GM18498 (cell line): Measurements from ENCODE around the gene EXOSC7.
A peak's percentile ranks its signal among the peaks of the same experiment; 100 is the strongest.
"Not testable (repeated sequence)": the region's sequence is repeated elsewhere in the genome, so short reads cannot be mapped to it uniquely, and the experiment has no call there.

ENCODE experiments used
- ATAC-seq: cut with Tn5 transposase; IDR thresholded peaks from one replicate; pipeline ENCODE4 v1.9.1; 2021; ENCODE audit warnings: mild to moderate bottlenecking, moderate library complexity; ENCODE audit not compliant: unreplicated experiment

Gene EXOSC7

DNA sequence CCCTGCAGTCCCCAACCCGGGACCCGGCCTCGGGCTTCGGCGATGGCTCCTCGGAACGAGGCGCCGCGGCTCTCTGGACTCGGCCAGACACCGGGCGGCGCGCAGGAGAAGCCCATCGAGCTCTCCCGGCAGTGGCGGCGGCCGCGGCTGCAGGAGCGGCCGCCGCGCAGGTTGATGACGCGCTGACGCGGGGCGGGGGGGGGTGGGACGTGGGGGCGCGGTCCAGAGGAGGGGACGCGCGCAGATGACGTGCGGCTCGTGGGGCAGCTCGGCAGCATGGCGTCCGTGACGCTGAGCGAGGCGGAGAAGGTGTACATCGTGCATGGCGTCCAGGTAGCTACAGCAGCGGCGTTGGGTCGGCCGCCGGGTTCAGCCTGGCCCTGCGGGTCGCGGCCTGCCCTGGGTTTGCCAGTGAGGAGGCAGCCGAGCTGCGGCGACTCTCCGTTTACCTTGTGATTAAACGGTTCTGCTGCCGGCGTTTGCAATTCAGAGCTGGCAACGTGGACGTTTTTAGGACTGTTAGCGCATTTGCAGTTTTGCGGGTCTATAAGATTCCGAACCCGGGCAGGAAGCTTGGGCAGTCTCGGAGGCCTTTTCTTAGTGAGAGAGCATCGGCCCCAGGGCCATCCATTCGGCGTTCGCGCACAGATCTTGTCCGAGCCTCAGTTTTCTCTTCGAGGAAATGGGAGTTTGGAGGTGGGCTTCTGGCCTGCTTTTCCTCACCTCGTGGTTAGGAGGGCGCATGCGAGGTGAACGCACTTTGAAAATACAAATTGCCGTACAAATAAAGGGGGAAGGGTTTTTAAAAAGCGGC, at the start of gene EXOSC7, which contains the start of gene ZDHHC3:
EXOSC7 (plus strand) TSS at position 243 of the 814 bp plus-strand sequence; CDS start at position 277, 34 bp downstream.
ZDHHC3 (minus strand) TSS at position 173 of the 814 bp plus-strand sequence. CDS start 16,738 bp downstream, outside the sequence.
- peak; percentile 80 for ATAC-seq

- no peak for ATAC-seq
These were observed 49.1 kb upstream of the EXOSC7 start for GRCh38 chr3:44926921-44927320.

- ATAC-seq: no peak
These were observed 48.7 kb upstream of the EXOSC7 start for GRCh38 chr3:44927371-44927770.

DNA sequence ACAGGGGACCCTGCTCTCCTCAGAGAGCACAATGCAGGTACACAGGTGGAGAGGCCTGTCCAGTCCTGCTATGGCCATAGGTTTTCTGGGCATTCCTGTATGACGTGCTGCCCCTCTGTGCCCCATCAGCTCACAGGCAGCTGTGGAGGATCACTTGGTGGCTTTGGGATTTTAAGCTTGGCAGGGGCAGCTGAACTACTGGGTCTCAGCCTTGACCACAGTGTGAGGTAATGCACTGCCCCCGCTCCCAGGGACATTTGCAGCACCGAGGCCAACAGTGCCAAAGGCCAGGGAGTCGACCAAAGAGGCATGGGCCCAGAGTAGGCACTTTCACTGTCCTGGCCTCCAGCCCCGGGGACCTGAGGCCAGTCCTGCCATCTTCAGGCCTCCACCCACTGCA, 46.3 kb upstream of the EXOSC7 start:
- no peak for ATAC-seq

DNA sequence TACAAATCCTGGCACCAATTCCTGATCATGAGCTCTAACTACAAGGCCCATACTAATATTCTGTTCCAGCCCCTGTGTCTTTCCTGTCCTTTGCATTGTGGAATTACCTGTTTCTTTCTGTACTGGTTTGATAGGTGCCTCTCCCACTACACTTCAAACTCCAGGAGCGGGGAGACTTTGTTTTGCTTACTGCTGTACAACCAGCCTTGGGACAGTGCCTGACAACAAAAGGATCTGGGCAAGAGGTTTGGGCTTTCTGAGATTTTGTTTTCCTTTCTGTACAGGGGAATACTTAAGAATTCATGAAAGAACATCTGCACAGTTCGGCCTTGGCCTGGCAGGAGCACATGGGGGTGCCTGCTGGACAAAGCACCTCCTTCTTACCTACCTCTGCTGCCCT, 45.1 kb upstream of the EXOSC7 start:
- no peak for ATAC-seq

DNA sequence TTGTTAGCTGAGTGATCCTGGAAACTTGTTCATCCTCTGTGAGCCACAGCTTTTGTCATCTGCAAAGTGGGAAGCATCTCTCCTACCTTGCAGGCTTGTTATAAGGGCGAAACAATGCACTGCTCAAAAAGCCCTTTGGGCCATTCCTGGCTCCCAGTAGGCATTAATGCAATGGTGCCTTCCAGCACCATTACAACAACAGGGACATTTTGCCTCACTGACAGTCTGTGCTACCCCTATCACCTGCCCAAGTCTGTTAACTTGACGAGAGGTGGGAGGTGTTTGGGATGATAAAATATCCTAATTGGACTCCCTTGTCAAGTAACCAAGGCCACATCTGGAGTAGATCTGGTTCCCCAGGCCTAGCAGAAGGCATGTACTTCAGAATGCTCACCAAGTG, 44.3 kb upstream of the EXOSC7 start:
- ATAC-seq: no peak

GRCh38 chr3:44932271-44932670, 43.8 kb upstream of the EXOSC7 start:
- no peak for ATAC-seq

DNA sequence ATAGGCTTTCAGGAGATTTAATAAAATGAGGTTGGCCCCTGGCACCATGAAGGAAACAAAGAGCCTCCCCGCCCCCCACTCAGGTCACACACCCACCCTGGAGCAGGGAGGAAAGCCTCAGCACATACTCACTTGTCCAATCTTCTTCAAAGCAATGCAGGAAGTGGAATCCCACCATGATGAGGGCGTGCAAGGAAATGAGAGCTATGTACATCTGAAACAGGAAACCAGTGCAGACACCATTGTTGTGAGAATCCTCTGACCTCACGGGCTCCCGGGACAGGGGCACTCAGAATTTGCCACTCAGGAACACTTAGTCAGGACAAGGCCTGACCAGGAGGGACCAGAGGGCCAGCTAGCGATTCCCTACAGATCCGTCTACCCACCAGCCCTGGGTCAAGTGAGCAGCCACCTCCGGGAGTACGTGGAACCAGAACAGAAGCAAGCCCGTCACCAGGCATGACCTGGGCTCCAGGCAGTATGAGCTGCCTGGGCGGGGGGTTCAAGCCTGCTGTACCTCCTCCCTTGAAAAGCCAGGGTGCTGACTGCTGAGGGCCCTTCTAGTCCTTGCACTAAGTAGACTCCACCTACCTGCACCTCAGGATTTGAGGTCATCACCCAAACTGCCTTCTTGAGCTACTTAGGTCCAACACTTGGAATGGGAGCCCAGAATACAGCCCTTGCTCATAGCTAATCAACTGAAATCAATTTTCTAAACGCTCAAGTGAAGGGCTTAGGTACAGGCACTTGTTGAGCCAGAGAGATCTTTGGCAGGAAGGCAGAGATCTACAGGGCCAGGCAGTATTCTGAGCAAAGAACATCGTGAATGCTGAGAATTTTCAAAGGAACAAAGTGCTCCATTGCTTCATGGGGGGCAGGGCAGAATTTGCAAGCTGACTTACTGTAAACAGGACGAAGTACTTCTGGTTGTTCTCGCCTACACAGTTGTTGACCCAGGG, 42.8 kb upstream of the EXOSC7 start:
- ATAC-seq: no peak

DNA sequence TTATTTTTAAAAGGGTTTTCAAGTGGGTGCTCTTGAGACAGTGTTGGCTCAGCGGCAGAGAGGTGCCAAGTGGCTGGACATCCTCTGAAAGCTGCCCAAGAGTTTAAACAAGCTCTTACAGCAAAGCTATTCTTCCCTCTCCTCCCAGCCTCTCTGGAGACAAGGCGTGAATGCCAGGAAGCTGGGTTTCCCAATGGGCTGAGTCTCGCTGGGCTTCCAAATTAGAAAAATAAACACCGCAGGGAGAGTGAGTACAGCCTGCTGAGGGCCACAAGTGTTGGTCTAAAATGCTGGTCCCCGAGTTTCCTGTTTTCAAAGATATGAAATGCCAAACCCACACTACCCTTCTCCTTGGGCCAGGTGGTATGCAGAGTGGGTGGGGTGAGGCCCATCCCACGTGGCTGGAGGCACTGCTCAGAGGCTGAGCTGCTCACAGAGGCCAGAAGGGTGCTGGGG, 36.4 kb upstream of the EXOSC7 start:
- ATAC-seq: no peak

DNA sequence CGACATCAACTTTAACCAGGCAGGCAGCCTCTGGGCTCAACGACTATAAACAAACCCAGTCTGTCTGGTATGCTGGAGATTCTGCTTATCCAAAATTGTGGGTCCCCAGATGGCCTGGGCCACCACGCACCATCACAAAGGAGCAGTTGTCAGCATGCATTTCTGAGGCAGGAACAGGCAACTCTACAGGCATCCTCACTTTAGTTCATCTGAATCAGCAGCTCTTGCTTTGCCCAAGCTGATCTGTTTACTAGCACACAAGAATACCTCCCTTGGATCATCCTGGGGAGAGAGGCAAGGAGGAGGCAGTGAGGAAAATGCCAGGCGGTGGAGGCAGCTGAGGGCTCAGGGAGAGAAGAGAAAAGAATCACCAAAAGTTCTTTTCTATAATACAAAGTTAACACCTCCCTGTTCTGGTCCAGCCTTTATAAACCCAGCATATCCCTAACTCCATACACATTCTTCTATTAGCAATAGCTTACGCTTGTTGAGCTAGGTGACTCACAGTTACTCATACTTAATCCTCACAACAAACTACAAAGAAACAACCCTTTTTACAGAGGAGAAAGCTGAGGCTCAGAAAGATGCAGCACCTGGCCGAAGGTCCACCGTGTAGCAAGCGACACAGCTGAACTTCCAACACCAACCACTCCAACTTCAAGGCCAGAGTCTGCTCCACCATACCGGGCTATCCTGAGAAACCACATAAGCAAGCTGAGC, 33.7 kb upstream of the EXOSC7 start:
- no peak for ATAC-seq

GRCh38 chr3:44948239-44948638, 27.8 kb upstream of the EXOSC7 start:
- ATAC-seq: no peak

DNA sequence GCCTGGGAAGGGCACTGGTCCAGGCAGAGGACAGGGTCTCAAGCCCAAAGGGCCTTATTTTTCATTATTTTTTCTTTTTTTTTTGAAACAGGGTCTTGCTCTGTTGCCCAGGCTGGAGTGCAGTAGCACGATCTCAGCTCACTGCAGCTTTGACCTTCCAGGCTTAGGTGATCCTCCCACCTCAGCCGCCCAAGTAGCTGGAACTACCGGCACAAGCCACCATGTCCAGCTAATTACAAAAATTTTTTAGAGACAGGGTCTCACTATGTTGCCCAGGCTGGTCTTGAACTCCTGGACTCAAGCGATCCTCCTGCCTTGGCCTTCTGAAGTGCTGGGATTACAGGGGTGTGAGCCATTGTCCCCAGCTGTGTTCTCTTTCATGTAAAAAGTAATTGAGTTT, 26.3 kb upstream of the EXOSC7 start:
- ATAC-seq: not testable (repeated sequence)

DNA sequence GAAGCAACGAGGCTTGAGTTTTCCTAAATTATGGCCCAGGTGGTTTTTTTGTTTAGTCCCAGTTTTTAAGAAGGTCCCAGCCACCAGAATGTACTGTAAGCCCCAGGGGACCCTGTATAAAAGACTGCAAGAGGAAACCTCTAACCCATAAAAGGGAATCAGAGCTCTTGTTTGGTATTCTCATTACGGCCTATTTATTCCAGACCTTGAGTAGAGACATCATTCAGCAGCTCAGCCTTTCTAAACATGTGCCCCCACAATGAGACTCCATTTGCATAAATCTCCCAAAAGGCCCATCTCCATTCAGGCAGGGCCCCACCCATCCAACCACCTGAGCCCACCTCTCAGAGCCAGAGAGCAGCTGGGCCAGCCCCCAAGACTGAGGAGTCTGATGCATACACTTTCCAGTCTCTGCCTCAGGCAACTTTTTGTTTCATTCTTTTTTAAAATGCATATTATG, 25.7 kb upstream of the EXOSC7 start:
- ATAC-seq: no peak

DNA sequence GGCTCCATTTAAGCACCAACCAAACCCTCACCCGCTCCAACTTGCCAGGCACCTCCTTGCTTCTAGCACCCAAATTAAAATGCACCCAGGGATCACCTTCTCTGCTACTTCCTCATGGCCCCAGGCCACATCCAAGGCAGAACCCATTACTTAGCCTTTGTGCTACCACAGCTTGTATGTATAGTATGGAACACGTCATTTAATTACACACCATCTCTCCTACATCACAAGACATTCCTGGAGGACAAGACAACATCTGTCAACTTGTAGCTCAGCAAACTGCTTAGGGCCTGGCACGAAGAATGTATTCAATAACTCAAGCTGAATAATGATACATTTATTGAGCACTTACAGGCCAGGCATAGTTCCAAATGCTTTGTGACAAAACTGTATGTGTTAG, 23.4 kb upstream of the EXOSC7 start:
- ATAC-seq: no peak

DNA sequence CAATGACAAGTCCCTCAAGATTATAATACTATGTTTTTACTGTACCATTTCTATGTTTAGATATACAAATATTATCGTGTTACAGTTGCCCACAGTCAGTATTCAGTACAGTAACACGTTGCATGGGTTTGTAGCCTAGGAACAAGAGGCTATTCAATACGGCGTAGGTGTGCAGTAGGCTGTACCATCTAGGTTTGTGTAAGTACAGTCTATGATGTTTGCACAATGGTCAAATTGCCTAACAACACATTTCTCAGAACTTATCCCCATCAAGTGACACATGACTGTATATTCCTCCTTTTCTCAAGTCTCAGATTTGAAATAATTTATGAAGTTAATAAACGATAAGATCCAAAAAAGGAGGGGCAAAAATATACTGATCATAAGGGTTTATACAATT, 21.7 kb upstream of the EXOSC7 start:
- ATAC-seq: no peak

- ATAC-seq: peak; percentile 79
These were observed 21.1 kb upstream of the EXOSC7 start for GRCh38 chr3:44954962-44955361.

GRCh38 chr3:44955917-44956316, 20.1 kb upstream of the EXOSC7 start:
- ATAC-seq: no peak

DNA sequence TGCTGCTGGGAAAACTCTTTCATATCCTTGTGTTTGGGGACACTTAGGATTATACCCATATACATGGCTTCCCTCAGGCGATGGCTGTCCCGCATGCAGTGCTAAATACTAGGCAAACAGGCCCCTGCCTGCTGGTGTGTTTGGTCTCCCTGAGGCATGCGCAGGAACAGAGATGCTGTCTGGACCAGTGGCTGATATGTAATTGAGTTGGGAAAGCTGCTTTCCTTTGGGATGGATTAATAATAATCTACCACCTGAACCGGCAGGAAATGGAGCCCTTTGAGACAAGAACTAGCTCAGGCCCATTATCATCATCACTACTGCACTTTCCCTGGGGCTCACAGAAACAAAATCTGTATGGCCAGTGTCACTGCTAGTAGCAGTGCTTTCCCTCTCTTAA, 18.1 kb upstream of the EXOSC7 start:
- no peak for ATAC-seq

GRCh38 chr3:44958386-44958785, 17.7 kb upstream of the EXOSC7 start:
- ATAC-seq: no peak

DNA sequence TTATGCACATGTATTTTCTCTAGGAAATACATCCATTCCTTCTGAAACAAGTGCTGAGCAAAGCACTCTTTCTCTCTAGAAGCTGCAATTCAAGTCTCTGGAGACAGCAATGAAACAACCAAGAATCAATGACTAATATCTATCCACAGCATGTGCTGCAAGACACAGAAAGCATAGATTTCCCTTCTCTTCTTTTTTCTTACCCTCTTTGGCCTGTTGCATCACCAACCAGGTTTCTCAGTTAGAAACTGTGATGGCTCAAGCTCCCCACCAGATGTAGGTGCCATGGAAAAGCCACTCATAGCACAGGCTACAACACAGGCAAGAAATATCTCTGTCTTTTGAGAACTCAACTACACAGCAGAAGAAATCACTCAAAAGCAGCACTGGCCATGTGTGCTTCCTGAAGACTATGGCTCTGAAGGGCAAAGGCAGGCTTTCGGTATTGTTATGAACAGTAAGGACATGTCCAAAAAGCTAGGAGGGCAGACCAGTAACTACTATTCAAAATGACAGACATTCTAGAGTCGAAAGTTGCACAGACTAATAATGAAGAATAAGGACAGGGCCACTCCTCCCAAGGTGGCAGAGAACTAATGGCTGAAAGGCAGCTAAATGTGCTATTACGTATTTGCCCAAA, 15.5 kb upstream of the EXOSC7 start:
- no peak for ATAC-seq
